ENCODE results near the gene TCEAL5.
"Not testable (repeated sequence)": the region's sequence is repeated elsewhere in the genome, so short reads cannot be mapped to it uniquely, and the experiment has no call there.

The TCEAL5 gene

GRCh38 chrX:103276581-103277002, at the start of gene TCEAL5:
TCEAL5 (minus strand) TSS chrX:103276750; CDS start chrX:103274563, 2,187 bp downstream.
- peak; percentile 2 for DNase-seq

GRCh38 chrX:103311399-103311780, 34.8 kb upstream of the TCEAL5 start:
- no peak for DNase-seq

GRCh38 chrX:103310555-103311398, 34.2 kb upstream of the TCEAL5 start, which contains the start of gene BEX2:
BEX2 (minus strand) TSS chrX:103310990; CDS start chrX:103309976, 1,014 bp downstream.
- peak; percentile 85 for DNase-seq

GRCh38 chrX:103309860-103310554, 33.5 kb upstream of the TCEAL5 start:
- DNase-seq: no peak

- DNase-seq: not testable (repeated sequence)
Measured at GRCh38 chrX:103305666-103306065, 29.1 kb upstream of the TCEAL5 start.

- DNase-seq: no peak
Measured at GRCh38 chrX:103304705-103305104, 28.2 kb upstream of the TCEAL5 start.

- DNase-seq: no peak
Measured at GRCh38 chrX:103293118-103293517, 16.6 kb upstream of the TCEAL5 start.

- DNase-seq: no peak
Measured at GRCh38 chrX:103279624-103280023, 3.1 kb upstream of the TCEAL5 start.

GRCh38 chrX:103275947-103276567, 493 bp downstream of the TCEAL5 start:
- DNase-seq: no peak

- DNase-seq: no peak
Measured at GRCh38 chrX:103274284-103274683, 2.3 kb downstream of the TCEAL5 start.

- no peak for DNase-seq
Measured at GRCh38 chrX:103258275-103258674, 18.3 kb downstream of the TCEAL5 start.

- DNase-seq: no peak
Measured at GRCh38 chrX:103256651-103257050, 19.9 kb downstream of the TCEAL5 start.

GRCh38 chrX:103254921-103255493, 21.5 kb downstream of the TCEAL5 start, which contains the start of gene TCEAL8:
TCEAL8 (minus strand) TSS chrX:103255155; CDS start chrX:103253979, 1,176 bp downstream.
- DNase-seq: peak; percentile 90

GRCh38 chrX:103254171-103254824, 22.3 kb downstream of the TCEAL5 start:
- peak; percentile 33 for DNase-seq

- no peak for DNase-seq
Measured at GRCh38 chrX:103253608-103254007, 22.9 kb downstream of the TCEAL5 start.

- DNase-seq: no peak
Measured at GRCh38 chrX:103250977-103251376, 25.6 kb downstream of the TCEAL5 start.

- no peak for DNase-seq
Measured at GRCh38 chrX:103249805-103250204, 26.7 kb downstream of the TCEAL5 start.

GRCh38 chrX:103248553-103248952, 28.0 kb downstream of the TCEAL5 start:
- no peak for DNase-seq

- DNase-seq: no peak
Measured at GRCh38 chrX:103240155-103240554, 36.4 kb downstream of the TCEAL5 start.

- DNase-seq: no peak
Measured at GRCh38 chrX:103236296-103236695, 40.3 kb downstream of the TCEAL5 start.

- DNase-seq: not testable (repeated sequence)
Measured at GRCh38 chrX:103235608-103236007, 40.9 kb downstream of the TCEAL5 start.

GRCh38 chrX:103234869-103235268, 41.7 kb downstream of the TCEAL5 start:
- DNase-seq: no peak
